PC-9 (cell line): Measurements from ENCODE around the gene ZSCAN18.

Experiments used
- EZH2 ChIP-seq: fragments of 200-600 bp; sonication (generic); IDR thresholded peaks from 2 replicates; pipeline ENCODE4 v1.8.0; 2017; ENCODE audit warnings: antibody characterized with exemption, low read depth
- TF ChIP-seq, protein P1 (sequence below): fragments of 200-600 bp; sonication (generic); conservative IDR thresholded peaks from 2 replicates; pipeline ENCODE4 v1.6.1; 2017; ENCODE audit warnings: mixed run types, antibody characterized with exemption, mild to moderate bottlenecking, moderate library complexity

DNA sequence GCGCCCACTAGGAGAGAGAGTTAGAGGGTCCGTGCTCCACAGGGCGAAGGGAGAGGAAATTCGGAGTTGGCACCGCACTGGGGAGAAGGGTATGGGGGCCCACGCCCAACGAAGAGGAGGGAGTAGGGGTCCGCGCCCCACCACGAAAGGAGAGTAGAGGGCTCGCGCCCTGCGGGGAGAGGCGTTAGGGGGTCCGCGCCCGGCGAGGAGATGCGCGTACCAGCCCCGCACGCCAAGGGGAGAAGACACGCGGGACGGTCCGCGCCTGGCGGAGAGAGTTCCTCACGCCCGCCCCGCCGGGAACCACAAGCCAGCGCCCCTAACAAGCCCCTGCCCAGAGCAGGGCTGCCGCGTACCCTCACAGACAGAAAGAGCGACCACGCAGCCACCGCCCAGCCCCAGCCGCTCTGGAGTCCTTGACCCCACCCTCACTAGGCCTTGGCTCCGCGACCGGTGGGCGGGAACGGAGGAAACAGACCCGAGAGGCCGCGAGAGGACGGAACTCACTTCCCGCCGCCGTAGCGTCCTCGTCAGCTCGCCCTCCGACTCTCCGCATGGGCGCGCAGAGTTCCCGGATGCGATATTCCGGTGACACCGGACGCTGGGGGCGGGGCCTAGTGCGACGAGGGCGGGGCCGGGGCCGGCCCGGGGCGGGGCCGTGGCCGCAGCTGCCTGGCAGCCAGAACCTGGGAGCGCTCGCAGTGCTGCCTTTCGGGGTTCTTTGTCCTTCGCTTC is 20.0 kb upstream of the ZSCAN18 start:
- TF ChIP-seq, protein P1, sequence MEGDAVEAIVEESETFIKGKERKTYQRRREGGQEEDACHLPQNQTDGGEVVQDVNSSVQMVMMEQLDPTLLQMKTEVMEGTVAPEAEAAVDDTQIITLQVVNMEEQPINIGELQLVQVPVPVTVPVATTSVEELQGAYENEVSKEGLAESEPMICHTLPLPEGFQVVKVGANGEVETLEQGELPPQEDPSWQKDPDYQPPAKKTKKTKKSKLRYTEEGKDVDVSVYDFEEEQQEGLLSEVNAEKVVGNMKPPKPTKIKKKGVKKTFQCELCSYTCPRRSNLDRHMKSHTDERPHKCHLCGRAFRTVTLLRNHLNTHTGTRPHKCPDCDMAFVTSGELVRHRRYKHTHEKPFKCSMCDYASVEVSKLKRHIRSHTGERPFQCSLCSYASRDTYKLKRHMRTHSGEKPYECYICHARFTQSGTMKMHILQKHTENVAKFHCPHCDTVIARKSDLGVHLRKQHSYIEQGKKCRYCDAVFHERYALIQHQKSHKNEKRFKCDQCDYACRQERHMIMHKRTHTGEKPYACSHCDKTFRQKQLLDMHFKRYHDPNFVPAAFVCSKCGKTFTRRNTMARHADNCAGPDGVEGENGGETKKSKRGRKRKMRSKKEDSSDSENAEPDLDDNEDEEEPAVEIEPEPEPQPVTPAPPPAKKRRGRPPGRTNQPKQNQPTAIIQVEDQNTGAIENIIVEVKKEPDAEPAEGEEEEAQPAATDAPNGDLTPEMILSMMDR = no peak
- no peak for TF ChIP-seq EZH2
